Breast epithelium (tissue), 4 donors: ENCODE measurements around the gene TBCA. TPM values are rescaled to one million over a fixed set of nuclear protein-coding genes. Genes with fewer than 3 reads are reported as not detected.

Experiments used
- DNase-seq, 2 donors: peaks; one replicate each; pipeline ENCODE4 v3.0.0-alpha.2; 2019; ENCODE audit warnings: low spot score in 2 of 2
- H3K27ac ChIP-seq, 2 donors: fragments of 200-600 bp; sonication (generic) in 1 of 2; one replicate each; pipeline ENCODE4 v1.5.1; 2016 to 2019; ENCODE audit warnings: mild to moderate bottlenecking in 1 of 2
- H3K27me3 ChIP-seq, 2 donors: fragments of 200-600 bp; sonication (generic) in 1 of 2; one replicate each; pipeline versions ENCODE4 v1.5.1 to v1.6.0; 2017 to 2019; ENCODE audit warnings: control low read depth in 1 of 2, mild to moderate bottlenecking in 1 of 2
- H3K36me3 ChIP-seq: fragments of 200-600 bp; one replicate; pipeline ENCODE4 v1.5.1; 2019
- H3K4me1 ChIP-seq, 2 donors: fragments of 200-600 bp; sonication (generic); one replicate each; pipeline ENCODE4 v1.5.1; 2016 to 2019; ENCODE audit warnings: control low read depth in 1 of 2
- H3K4me3 ChIP-seq, 3 donors: fragments of 200-600 bp; sonication (generic); 1 replicate in 2 of 3; 2 replicates in 1 of 3; pipeline ENCODE4 v1.5.1; 2016 to 2019; ENCODE audit warnings: mild to moderate bottlenecking in 3 of 3, moderate library complexity in 2 of 3
- H3K9me3 ChIP-seq, 2 donors: fragments of 200-600 bp; sonication (generic) in 1 of 2; one replicate each; pipeline ENCODE4 v1.5.1; 2016 to 2019; ENCODE audit warnings: control low read depth in 1 of 2
- POLR2A ChIP-seq: fragments of 450-650 bp; IDR thresholded peaks from one replicate; pipeline ENCODE4 v1.6.1; 2016; ENCODE audit warnings: antibody characterized with exemption, mild to moderate bottlenecking, moderate library complexity
- POLR2AphosphoS5 ChIP-seq, 3 donors: sonication (generic); formaldehyde crosslinking; IDR thresholded peaks; one replicate each; pipeline ENCODE4 v1.6.1; 2017; ENCODE audit warnings: antibody characterized with exemption in 3 of 3
- intact Hi-C: fragments of 100-400 bp; cut with DNase I; formaldehyde crosslinking; loops from one replicate; pipeline ENCODE4 v1.15.1; 2023; ENCODE audit warnings: low total_unique reads
- total RNA-seq, 3 donors: library from RNA; depleted of rRNA; stranded (reverse); fragments of >200 nt; gene quantifications; one replicate each; pipeline ENCODE4 v1.1.0, GENCODE V29; 2016
- TF ChIP-seq, protein P1 (sequence below), 3 donors: fragments of 450-650 bp; IDR thresholded peaks; one replicate each; pipeline ENCODE4 v1.5.1; 2016 to 2017; ENCODE audit warnings: antibody characterized with exemption in 3 of 3, mild to moderate bottlenecking in 3 of 3, moderate library complexity in 3 of 3

TBCA gene
- total RNA-seq, 3 donors from 2014 or later, result 109 to 150 (median 118) TPM

DNA sequence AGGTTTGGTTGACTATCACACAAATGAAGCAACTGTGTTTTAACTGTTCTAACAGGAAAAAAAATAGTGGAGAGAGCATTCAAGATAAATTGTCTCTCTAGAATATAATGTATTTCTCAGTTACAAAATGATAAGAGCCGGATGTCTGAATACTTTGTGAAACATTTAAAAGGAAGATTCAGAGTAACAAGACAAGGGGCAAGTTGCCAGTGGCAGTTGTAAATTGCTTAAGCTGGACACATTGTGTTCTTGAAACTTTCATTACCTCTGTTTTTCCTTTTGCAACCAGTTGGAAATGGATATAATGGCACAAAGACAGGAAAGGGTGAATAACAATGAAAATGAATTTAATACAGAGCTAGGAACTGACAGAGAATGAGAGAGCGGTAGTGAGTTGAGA, 15.2 kb upstream of the TBCA start:
- no peaks in the 10 kb centered on the region for H3K27me3 ChIP-seq
- no peaks in the 10 kb centered on the region for H3K9me3 ChIP-seq
- no peak overlapping the region for H3K4me3 ChIP-seq
- DNase-seq, result no peak
- no peaks in the 10 kb centered on the region for H3K4me1 ChIP-seq
- TF ChIP-seq POLR2A (no peak), POLR2AphosphoS5 (IDR thresholded peaks at IDR 0.05) (no peak)
- TF ChIP-seq, protein P1, sequence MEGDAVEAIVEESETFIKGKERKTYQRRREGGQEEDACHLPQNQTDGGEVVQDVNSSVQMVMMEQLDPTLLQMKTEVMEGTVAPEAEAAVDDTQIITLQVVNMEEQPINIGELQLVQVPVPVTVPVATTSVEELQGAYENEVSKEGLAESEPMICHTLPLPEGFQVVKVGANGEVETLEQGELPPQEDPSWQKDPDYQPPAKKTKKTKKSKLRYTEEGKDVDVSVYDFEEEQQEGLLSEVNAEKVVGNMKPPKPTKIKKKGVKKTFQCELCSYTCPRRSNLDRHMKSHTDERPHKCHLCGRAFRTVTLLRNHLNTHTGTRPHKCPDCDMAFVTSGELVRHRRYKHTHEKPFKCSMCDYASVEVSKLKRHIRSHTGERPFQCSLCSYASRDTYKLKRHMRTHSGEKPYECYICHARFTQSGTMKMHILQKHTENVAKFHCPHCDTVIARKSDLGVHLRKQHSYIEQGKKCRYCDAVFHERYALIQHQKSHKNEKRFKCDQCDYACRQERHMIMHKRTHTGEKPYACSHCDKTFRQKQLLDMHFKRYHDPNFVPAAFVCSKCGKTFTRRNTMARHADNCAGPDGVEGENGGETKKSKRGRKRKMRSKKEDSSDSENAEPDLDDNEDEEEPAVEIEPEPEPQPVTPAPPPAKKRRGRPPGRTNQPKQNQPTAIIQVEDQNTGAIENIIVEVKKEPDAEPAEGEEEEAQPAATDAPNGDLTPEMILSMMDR (IDR thresholded peaks at IDR 0.05), result no peak
- H3K36me3 ChIP-seq, result no peaks in the 10 kb centered on the region
- intact Hi-C loops, result no loop called here
- no peak overlapping the region for H3K27ac ChIP-seq

DNA sequence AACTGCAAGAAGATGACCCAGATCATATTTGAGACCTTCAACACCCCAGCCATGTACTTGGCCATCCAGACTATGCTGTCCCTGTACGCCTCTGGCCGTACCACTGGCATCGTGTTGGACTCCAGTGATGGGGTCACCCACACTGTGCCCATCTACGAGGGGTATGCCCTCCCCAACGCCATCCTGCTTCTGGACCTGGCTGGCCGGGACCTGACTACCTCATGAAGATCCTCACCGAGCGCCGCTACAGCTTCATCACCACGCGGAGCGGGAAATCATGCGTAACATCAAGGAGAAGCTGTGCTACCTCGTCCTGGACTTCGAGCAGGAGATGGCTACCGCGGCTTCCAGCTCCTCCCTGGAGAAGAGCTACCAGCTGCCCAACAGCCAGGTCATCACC, 9.1 kb upstream of the TBCA start:
- Histone ChIP-seq H3K27ac (no peak overlapping the region), H3K27me3 (no peaks in the 10 kb centered on the region), H3K9me3 (no peaks in the 10 kb centered on the region), H3K4me3 (no peak overlapping the region), H3K4me1 (no peaks in the 10 kb centered on the region), H3K36me3 (no peaks in the 10 kb centered on the region)
- no peak for DNase-seq
- no peak for TF ChIP-seq POLR2AphosphoS5 (IDR thresholded peaks at IDR 0.05)
- TF ChIP-seq, protein P1 (IDR thresholded peaks at IDR 0.05), result no peak
- TF ChIP-seq POLR2A, result no peak
- intact Hi-C loops, result no loop called here

DNA sequence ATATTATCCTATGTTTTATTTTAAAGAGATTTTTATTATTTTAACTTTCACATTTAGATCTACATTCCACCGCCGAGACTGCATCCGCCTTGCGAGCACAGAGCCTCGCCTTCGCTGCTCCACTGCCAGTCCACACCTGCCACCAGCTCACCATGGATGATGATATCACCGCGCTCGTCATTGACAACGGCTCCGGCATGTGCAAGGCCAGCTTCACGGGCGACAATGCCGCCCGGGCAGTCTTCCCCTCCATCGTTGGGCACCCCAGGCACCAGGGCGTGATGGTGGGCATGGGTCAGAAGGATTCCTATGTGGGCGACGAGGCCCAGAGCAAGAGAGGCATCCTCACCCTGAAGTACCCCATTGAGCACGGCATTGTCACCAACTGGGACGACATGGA, 8.6 kb upstream of the TBCA start:
- Histone ChIP-seq H3K27ac (no peak overlapping the region), H3K9me3 (no peaks in the 10 kb centered on the region), H3K36me3 (no peaks in the 10 kb centered on the region), H3K4me3 (no peak overlapping the region), H3K4me1 (no peaks in the 10 kb centered on the region), H3K27me3 (no peaks in the 10 kb centered on the region)
- DNase-seq, result no peak
- TF ChIP-seq, protein P1 (IDR thresholded peaks at IDR 0.05), result no peak
- intact Hi-C loops, result no loop called here

DNA sequence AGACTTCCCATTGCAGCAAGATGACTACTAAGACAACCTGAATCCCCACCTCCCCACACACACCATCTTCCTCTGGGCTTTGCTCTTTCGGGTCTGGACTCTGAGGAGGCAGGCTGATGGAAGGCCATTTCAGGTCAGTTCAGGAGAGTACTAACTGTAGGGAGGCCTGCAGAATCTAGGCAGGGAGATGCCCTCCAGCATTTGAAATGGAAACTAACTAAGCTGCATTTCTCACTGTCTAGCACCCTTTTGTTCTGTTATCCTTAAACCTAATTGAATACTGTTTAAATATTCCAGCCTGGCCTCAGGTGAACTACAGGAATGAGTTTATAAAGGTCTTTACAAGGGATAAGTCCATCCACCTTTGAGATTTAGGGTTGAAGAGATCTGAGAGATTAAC, 4.9 kb upstream of the TBCA start:
- TF ChIP-seq POLR2A (no peak), POLR2AphosphoS5 (IDR thresholded peaks at IDR 0.05) (no peak)
- TF ChIP-seq, protein P1 (IDR thresholded peaks at IDR 0.05), result no peak
- H3K27ac ChIP-seq, result no peak overlapping the region
- intact Hi-C loops, result no loop called here
- H3K9me3 ChIP-seq, result no peaks in the 10 kb centered on the region
- H3K4me3 ChIP-seq, result no peak overlapping the region
- no peak for DNase-seq
- H3K36me3 ChIP-seq, result no peaks in the 10 kb centered on the region
- no peaks in the 10 kb centered on the region for H3K27me3 ChIP-seq
- H3K4me1 ChIP-seq, result no peaks in the 10 kb centered on the region

DNA sequence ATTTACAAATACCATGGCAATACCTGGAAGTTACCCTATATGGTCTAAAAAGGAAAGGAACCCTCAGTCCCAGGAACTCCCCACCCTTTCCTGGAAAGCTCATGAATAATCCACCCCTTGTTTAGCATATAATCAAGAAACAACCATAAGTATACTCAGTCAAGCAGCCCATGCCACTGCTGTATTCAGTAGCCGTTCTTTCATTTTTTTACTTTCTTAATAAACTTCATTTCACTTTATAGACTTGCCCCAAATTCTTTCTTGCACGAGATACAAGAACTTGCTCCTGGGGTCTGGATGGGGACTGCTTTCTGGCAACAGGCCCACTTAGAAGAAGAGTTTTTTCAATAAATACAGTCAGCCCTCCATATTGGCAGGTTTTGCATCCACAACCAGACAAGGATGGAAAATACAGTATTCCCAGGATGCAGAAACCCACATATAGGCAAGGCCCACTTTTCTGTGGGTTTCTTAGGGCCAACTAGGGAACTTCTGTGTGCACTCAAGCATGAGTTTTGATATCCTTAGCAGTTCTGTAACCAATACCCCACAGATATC, 2.8 kb upstream of the TBCA start:
- H3K9me3 ChIP-seq, result no peaks in the 10 kb centered on the region
- TF ChIP-seq POLR2AphosphoS5 (IDR thresholded peaks at IDR 0.05) (no peak), POLR2A (no peak)
- TF ChIP-seq, protein P1 (IDR thresholded peaks at IDR 0.05), result no peak
- H3K27me3 ChIP-seq, result no peaks in the 10 kb centered on the region
- H3K4me3 ChIP-seq, result no peak overlapping the region
- DNase-seq, result no peak
- no peak overlapping the region for H3K27ac ChIP-seq
- H3K4me1 ChIP-seq, result no peaks in the 10 kb centered on the region
- H3K36me3 ChIP-seq, result no peaks in the 10 kb centered on the region
- intact Hi-C loops, result no loop called here
